ENCODE data around the gene ATRIP. TPM values are rescaled to one million over a fixed set of nuclear protein-coding genes. Genes with fewer than 3 reads are reported as not detected.

Gene ATRIP
- total RNA-seq, 2 donors from 2014 or later: 11.7 to 16.1 TPM

DNA sequence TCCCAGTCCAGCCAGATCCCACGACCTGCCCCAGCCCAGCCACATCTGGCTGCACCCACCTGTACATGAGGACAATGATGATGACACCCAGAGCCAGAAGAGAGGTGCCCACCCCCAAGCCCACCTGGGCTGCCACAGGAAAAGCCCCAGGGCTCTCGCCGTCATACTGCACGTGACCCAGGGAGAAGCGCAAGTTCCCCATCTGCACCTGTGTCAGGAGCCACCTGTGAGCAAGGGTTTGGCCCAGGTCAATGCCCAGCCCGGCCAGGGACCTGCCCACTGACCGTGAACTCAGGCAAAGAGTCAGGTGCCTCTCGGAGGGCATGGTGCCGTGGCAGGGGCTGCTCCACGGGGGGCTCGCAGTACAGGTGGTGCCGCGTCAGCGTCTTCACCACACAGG is 32.9 kb upstream of the ATRIP start:
- Mint-ChIP-seq H3K27me3 (ENCODE audit: insufficient read depth) (no peaks in the 10 kb centered on the region), H3K4me1 (no peaks in the 10 kb centered on the region), H3K27ac (no peak overlapping the region), H3K9me3 (no peaks in the 10 kb centered on the region), H3K36me3 (ENCODE audit: low read depth) (peaks cover 76% of the 10 kb centered on the region), H3K4me3 (no peak overlapping the region)
- H3K27me3 ChIP-seq (ENCODE audit: control insufficient read depth, insufficient read depth, low read length, poor library complexity, severe bottlenecking): no peaks in the 10 kb centered on the region
- H3K9ac ChIP-seq (ENCODE audit: extremely low read depth, low read length, poor library complexity, severe bottlenecking): no peak overlapping the region
- 95 to 96% methylated on average over 9 to 14 of the region's 14 CpGs for WGBS, 2 experiments (ENCODE audit: insufficient coverage in 1 of 2, insufficient read length in 1 of 2)
- H3K4me3 ChIP-seq (ENCODE audit: low read length): no peak overlapping the region
- H3K9me3 ChIP-seq (ENCODE audit: control insufficient read depth, low read length): no peaks in the 10 kb centered on the region
- no peaks in the 10 kb centered on the region for H3K4me1 ChIP-seq (ENCODE audit: control insufficient read depth, insufficient read depth, low read length)
- TF ChIP-seq, protein P1, sequence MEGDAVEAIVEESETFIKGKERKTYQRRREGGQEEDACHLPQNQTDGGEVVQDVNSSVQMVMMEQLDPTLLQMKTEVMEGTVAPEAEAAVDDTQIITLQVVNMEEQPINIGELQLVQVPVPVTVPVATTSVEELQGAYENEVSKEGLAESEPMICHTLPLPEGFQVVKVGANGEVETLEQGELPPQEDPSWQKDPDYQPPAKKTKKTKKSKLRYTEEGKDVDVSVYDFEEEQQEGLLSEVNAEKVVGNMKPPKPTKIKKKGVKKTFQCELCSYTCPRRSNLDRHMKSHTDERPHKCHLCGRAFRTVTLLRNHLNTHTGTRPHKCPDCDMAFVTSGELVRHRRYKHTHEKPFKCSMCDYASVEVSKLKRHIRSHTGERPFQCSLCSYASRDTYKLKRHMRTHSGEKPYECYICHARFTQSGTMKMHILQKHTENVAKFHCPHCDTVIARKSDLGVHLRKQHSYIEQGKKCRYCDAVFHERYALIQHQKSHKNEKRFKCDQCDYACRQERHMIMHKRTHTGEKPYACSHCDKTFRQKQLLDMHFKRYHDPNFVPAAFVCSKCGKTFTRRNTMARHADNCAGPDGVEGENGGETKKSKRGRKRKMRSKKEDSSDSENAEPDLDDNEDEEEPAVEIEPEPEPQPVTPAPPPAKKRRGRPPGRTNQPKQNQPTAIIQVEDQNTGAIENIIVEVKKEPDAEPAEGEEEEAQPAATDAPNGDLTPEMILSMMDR (conservative IDR thresholded peaks at IDR 0.05): no peak
- H3K27ac ChIP-seq (ENCODE audit: low read depth, low read length): no peak overlapping the region
- no peak for DNase-seq
- peaks cover 73% of the 10 kb centered on the region for H3K36me3 ChIP-seq (ENCODE audit: control insufficient read depth, insufficient read depth, low read length)

DNA sequence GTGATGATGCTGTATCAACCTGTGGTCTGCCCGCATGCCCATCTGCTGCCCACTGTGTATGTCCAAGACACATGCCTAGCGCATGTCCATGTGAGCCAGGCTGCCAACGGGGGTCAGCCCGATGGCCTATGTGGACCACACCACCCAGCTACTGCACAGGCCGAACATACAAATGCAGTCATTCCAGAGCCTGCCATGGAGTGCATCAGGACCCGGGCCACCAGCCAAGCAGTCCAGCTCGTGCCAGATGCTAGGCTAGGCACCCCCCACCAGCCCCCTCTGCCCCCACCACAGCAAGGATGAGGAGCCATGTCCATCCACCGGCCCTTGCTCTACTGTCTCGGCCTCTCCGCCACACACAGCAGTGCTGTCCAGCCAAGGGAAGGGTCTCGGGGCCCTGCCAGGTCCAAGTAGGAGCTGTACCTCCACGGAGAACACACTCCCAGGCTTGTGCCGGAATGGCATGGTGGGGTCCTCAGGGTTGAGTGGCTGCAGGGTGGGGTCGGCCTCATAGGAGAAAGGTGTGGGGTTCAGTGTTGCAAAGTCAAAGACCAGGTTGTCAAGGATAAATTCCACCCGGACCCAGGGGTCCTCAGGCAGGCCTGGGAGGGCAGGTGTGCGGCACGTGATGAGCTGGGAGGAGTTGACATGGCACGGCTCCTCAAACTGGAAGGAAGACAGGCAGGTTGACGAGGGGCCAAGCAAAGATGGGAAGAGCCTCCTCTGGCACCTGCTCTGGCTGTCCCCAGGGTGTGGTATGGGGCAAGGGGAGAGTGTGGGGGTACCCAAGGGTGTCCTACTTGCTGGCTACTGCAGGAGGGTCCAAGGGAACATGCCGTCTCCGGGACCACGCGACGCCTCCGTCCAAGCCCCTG is 31.9 kb upstream of the ATRIP start:
- TF ChIP-seq, protein P1 (conservative IDR thresholded peaks at IDR 0.05): no peak
- H3K9me3 Mint-ChIP-seq: no peaks in the 10 kb centered on the region
- Histone ChIP-seq H3K27ac (ENCODE audit: low read depth, low read length) (no peak overlapping the region), H3K36me3 (ENCODE audit: control insufficient read depth, insufficient read depth, low read length) (peaks cover 63% of the 10 kb centered on the region), H3K4me1 (ENCODE audit: control insufficient read depth, insufficient read depth, low read length) (no peaks in the 10 kb centered on the region), H3K9ac (ENCODE audit: extremely low read depth, low read length, poor library complexity, severe bottlenecking) (no peak overlapping the region), H3K9me3 (ENCODE audit: control insufficient read depth, low read length) (no peaks in the 10 kb centered on the region), H3K4me3 (ENCODE audit: low read length) (no peak overlapping the region), H3K27me3 (ENCODE audit: control insufficient read depth, insufficient read depth, low read length, poor library complexity, severe bottlenecking) (no peaks in the 10 kb centered on the region)
- H3K27me3 Mint-ChIP-seq (ENCODE audit: insufficient read depth): no peaks in the 10 kb centered on the region
- no peak overlapping the region for H3K4me3 Mint-ChIP-seq
- H3K27ac Mint-ChIP-seq: no peak overlapping the region
- peaks cover 77% of the 10 kb centered on the region for H3K36me3 Mint-ChIP-seq (ENCODE audit: low read depth)
- H3K4me1 Mint-ChIP-seq: no peaks in the 10 kb centered on the region
- 93 to 94% methylated on average over 19 to 25 of the region's 25 CpGs for WGBS, 2 experiments (ENCODE audit: insufficient coverage in 1 of 2, insufficient read length in 1 of 2)
- no peak for DNase-seq

DNA sequence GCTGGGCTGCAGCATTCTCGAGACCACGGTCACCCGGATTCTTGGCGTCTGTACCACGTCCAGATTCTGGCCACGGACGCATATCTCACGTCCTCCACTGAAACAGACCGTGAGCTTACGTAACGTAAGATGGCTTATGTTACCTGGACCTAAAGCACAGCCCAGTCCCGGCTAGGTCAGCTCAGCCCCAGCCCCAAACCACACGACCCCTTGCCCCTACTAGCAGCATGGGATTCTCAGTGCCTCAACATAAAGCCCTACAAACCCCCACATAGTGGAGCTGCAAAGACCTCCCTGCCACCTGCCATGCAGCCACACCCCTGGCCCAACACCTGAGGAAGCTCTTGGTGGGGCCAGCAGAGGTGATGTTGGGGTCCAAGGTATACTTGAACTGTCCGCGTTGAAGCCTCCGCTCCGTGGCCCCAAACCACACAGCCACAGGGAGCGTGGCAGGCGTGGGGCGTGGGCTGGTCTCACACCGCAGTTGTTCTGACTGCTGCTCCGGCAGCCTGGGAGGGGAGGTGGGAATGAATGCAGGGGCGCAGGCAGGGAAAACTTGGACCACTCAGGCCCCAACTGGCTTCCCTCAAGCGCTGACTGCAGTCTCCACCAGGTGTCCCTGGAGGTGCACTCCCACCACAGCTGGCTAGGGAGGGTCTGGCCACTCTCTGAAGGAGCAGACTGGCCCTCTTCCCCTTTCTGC is 31.1 kb upstream of the ATRIP start:
- TF ChIP-seq, protein P1 (conservative IDR thresholded peaks at IDR 0.05): peak; percentile 49
- Mint-ChIP-seq H3K27ac (no peak overlapping the region), H3K27me3 (ENCODE audit: insufficient read depth) (no peaks in the 10 kb centered on the region), H3K4me1 (no peaks in the 10 kb centered on the region), H3K9me3 (no peaks in the 10 kb centered on the region), H3K4me3 (no peak overlapping the region), H3K36me3 (ENCODE audit: low read depth) (peaks cover 75% of the 10 kb centered on the region)
- peak; percentile 67 for DNase-seq
- Histone ChIP-seq H3K9me3 (ENCODE audit: control insufficient read depth, low read length) (no peaks in the 10 kb centered on the region), H3K27ac (ENCODE audit: low read depth, low read length) (no peak overlapping the region), H3K9ac (ENCODE audit: extremely low read depth, low read length, poor library complexity, severe bottlenecking) (no peak overlapping the region), H3K4me1 (ENCODE audit: control insufficient read depth, insufficient read depth, low read length) (no peaks in the 10 kb centered on the region), H3K27me3 (ENCODE audit: control insufficient read depth, insufficient read depth, low read length, poor library complexity, severe bottlenecking) (no peaks in the 10 kb centered on the region), H3K4me3 (ENCODE audit: low read length) (no peak overlapping the region), H3K36me3 (ENCODE audit: control insufficient read depth, insufficient read depth, low read length) (peaks cover 58% of the 10 kb centered on the region)
- 96 to 97% methylated on average over 13 to 24 of the region's 24 CpGs for WGBS, 2 experiments (ENCODE audit: insufficient coverage in 1 of 2, insufficient read length in 1 of 2)
